GM12878 (cell line): ENCODE results near the gene FOXF1. TPM values are rescaled to one million over a fixed set of nuclear protein-coding genes. Genes with fewer than 3 reads are reported as not detected.

Experiments used
- ATAC-seq: fragments of 200-7000 bp; cut with Tn5 transposase; 3 replicates; pipeline ENCODE4 v1.9.1; 2020; ENCODE audit warnings: mild to moderate bottlenecking, moderate library complexity
- BruUV-seq: library from RNA; stranded (reverse); fragments of 400-500 nt; replicated peaks from 2 replicates; lab custom pipeline; 2021; lab: Mats Ljungman, UMichigan
- CTCF ChIA-PET: fragments of 300-600 bp; sonication (Branson Sonifier 250); formaldehyde crosslinking; extraction: SDS; loops from one replicate; lab custom pipeline; 2021; ENCODE audit warnings: inconsistent platforms; lab: Yijun Ruan, JAX
- POLR2A ChIA-PET: fragments of 350-600 bp; formaldehyde crosslinking; extraction: SDS; loops from one replicate; lab custom pipeline; 2021; ENCODE audit warnings: inconsistent platforms; lab: Charles Lee
- RAD21 ChIA-PET: fragments of 300-600 bp; sonication (Branson Sonifier 250); formaldehyde crosslinking; loops from one replicate; lab custom pipeline; 2023; ENCODE audit warnings: antibody characterized with exemption; ENCODE audit not compliant: unreplicated experiment; lab: Charles Lee
- SMC1A ChIA-PET: fragments of 300-600 bp; sonication (Branson Sonifier 250); formaldehyde crosslinking; loops from one replicate; lab custom pipeline; 2023; ENCODE audit not compliant: unreplicated experiment, uncharacterized antibody; lab: Charles Lee
- DNase-seq: peaks from one replicate; pipeline ENCODE4 v3.0.0-alpha.2; 2011; ENCODE audit warnings: low read depth, low spot score
- FAIRE-seq: peaks from 3 replicates; lab custom pipeline; 2011; peaks lifted over from hg19 to GRCh38; lab: Jason Lieb, UNC
- H2AFZ ChIP-seq: 2 replicates; pipeline ENCODE4 v1.6.0; 2011; ENCODE audit warnings: low read depth, low read length, control low read depth; ENCODE audit not compliant: control insufficient read depth
- H3K27ac ChIP-seq: 2 replicates; pipeline ENCODE4 v1.5.1; 2011; ENCODE audit warnings: control low read depth; ENCODE audit not compliant: control insufficient read depth, insufficient read depth
- H3K27me3 ChIP-seq, 2 experiments: replicated peaks in 1 of 2; 2 replicates each; pipeline versions ENCODE4 v1.6.0 to v1.6.1; 2011; ENCODE audit warnings: low read length in 1 of 2; ENCODE audit not compliant: control insufficient read depth in 2 of 2, insufficient read depth in 2 of 2
- H3K36me3 ChIP-seq, 2 experiments: 2 replicates each; pipeline ENCODE4 v1.5.1; 2011; ENCODE audit warnings: low read length in 1 of 2; ENCODE audit not compliant: control insufficient read depth in 2 of 2, insufficient read depth in 2 of 2
- H3K4me1 ChIP-seq: 2 replicates; pipeline ENCODE4 v1.6.1; 2011; ENCODE audit warnings: mild to moderate bottlenecking, low read length, moderate library complexity, mixed read lengths; ENCODE audit not compliant: control insufficient read depth, insufficient read depth
- H3K4me2 ChIP-seq: 2 replicates; pipeline ENCODE4 v1.6.0; 2011; ENCODE audit warnings: control low read depth; ENCODE audit not compliant: control insufficient read depth, insufficient read depth
- H3K4me3 ChIP-seq: fragments of 200-600 bp; sonication (generic); 2 replicates; pipeline ENCODE4 v1.5.1; 2016
- H3K79me2 ChIP-seq: 2 replicates; pipeline ENCODE4 v1.6.0; 2011; ENCODE audit warnings: low read length; ENCODE audit not compliant: control insufficient read depth, insufficient read depth
- H3K9ac ChIP-seq: 2 replicates; pipeline ENCODE4 v1.8.0; 2011; ENCODE audit warnings: low read length, control low read depth, mixed read lengths; ENCODE audit not compliant: control insufficient read depth, insufficient read depth
- H3K9me3 ChIP-seq: replicated peaks from 3 replicates; pipeline ENCODE4 v1.5.1; 2011; ENCODE audit warnings: mild to moderate bottlenecking, low read length; ENCODE audit not compliant: control insufficient read depth, insufficient read depth
- H4K20me1 ChIP-seq: 2 replicates; pipeline ENCODE4 v1.6.0; 2011; ENCODE audit not compliant: control insufficient read depth, insufficient read depth
- BACH1 ChIP-seq: fragments of 450-650 bp; IDR thresholded peaks from 2 replicates; pipeline ENCODE4 v1.6.1; 2017; ENCODE audit warnings: mild to moderate bottlenecking, borderline replicate concordance
- JUNB ChIP-seq: IDR thresholded peaks from 2 replicates; pipeline ENCODE4 v1.6.1; 2016; ENCODE audit warnings: antibody characterized with exemption, mild to moderate bottlenecking
- MXI1 ChIP-seq: fragments of 150-350 bp; IDR thresholded peaks from 2 replicates; pipeline ENCODE4 v1.6.1; 2011; ENCODE audit warnings: low read depth, mild to moderate bottlenecking, inconsistent platforms, low read length, improper control_type of control experiment
- NFYA ChIP-seq: IDR thresholded peaks from 2 replicates; pipeline ENCODE4 v1.6.1; 2011; ENCODE audit warnings: low read depth, mild to moderate bottlenecking, low read length, improper control_type of control experiment, borderline replicate concordance
- RAD21 ChIP-seq: IDR thresholded peaks from 2 replicates; pipeline ENCODE4 v1.6.1; 2011; ENCODE audit warnings: mild to moderate bottlenecking, low read depth, low read length, moderate library complexity; ENCODE audit not compliant: insufficient read depth
- ZSCAN29 ChIP-seq: fragments of 450-650 bp; IDR thresholded peaks from 2 replicates; pipeline ENCODE4 v1.6.1; 2017; ENCODE audit warnings: mild to moderate bottlenecking, moderate library complexity
- WGBS: methylation state at CpG from one replicate; pipeline ENCODE4 v1.1.6; 2016; ENCODE audit warnings: low lambda C conversion rate; ENCODE audit not compliant: insufficient replicate concordance, insufficient coverage; ENCODE audit errors: missing lambda C conversion rate; 5-methylcytosine and 5-hydroxymethylcytosine counted together
- in situ Hi-C: fragments of 300-500 bp; cut with MboI; formaldehyde crosslinking; loops from 9 replicates; pipeline ENCODE4 v1.14.3; 2018; ENCODE audit warnings: mixed read lengths
- intact Hi-C: fragments of 100-400 bp; cut with micrococcal nuclease; formaldehyde crosslinking; loops from one replicate; pipeline ENCODE4 v1.14.2; 2022; ENCODE audit not compliant: unreplicated experiment
- polyA plus RNA-seq, 11 experiments: library from polyadenylated mRNA; depleted of rRNA in 4 of 11; unstranded in 6 of 11; stranded (reverse) in 5 of 11; fragments of >200 nt; fragmentation: Nextera tagmentation in 4 of 11; fragmentation: Illumina TruSeq in 1 of 11; extraction: Ambion mirVana in 4 of 11; extraction: Trizol in 1 of 11; gene quantifications; 1 replicate in 1 of 11; 2 replicates in 10 of 11; pipeline versions ENCODE4 v1.2.1 to v1.2.3, GENCODE V29; 2011 to 2016; ENCODE audit warnings: inconsistent platforms in 2 of 11, missing spikeins in 2 of 11, low read depth in 1 of 11
- total RNA-seq, 4 experiments: library from RNA; depleted of rRNA in 3 of 4; stranded (reverse); fragments of >200 nt in 3 of 4; fragmentation: Illumina TruSeq in 1 of 4; extraction: Trizol in 1 of 4; gene quantifications; 2 replicates each; pipeline versions ENCODE4 v1.2.1 to v1.2.3, GENCODE V29; 2013 to 2021

Gene FOXF1
- total and polyA plus RNA-seq, 10 of the 15 experiments (the other 5 are each of a cell fraction or from before 2014, with no cell fraction given): 0.01 TPM; not detected in 9

DNA sequence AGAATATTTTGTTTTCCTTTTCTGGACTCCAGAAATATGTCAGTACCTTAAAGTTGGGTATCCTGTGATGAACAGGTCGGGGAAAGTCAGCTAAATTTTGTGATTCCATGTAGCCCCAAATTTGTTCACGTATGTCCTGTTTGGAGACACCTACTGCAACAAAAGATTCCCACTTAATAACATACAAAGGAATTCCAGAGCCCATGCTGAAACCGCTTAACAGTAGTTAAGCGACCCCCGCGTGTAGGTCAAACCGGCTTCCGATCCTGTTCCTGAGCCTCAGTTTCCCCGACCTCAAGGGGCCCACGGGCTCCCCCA, 44.2 kb downstream of the FOXF1 start:
- Histone ChIP-seq H3K4me2 (peak overlapping the region; percentile 70), H3K27me3 (no peaks in the 10 kb centered on the region), H3K9me3 (no peaks in the 10 kb centered on the region; the same call in 2 of the 3 replicates), H3K27ac (peak overlapping the region; percentile 81), H3K36me3 (peaks cover 0 to 8% of the 10 kb centered on the region in 2 experiments; a peak in 2 of 4 replicates), H2AFZ (peak overlapping the region; percentile 68), H4K20me1 (no peaks in the 10 kb centered on the region), H3K4me3 (peak overlapping the region; percentile 92), H3K4me1 (no peaks in the 10 kb centered on the region; the same call in 1 of the 2 replicates), H3K79me2 (peaks cover 10% of the 10 kb centered on the region), H3K9ac (peak overlapping the region; percentile 93)
- FAIRE-seq (no peak), DNase-seq (no peak), ATAC-seq (peak; percentile 9)
- intact Hi-C loops: no loop called here
- under 1% methylated on average over 10 of the region's 10 CpGs for WGBS
- TF ChIP-seq RAD21 (no peak), JUNB (no peak), ZSCAN29 (no peak), NFYA (no peak), MXI1 (peak; percentile 25; the same call in 1 of the 2 replicates), BACH1 (no peak)
- ChIA-PET RAD21 (no interaction called here), CTCF (interaction anchor here (1.2 to 1.5 kb wide), 2 partner anchors 11 to 508 kb away, joined by 3 read pairs; no protein-coding TSS in a partner anchor), SMC1A (interaction anchor here (0.6 to 0.8 kb wide), 2 partner anchors 10 to 674 kb away, joined by 3 read pairs; no protein-coding TSS in a partner anchor), POLR2A (no interaction called here)
- in situ Hi-C loops: loop anchor here (10.0 kb wide), 1 partner anchor 840 kb away; the partner anchor contains the start of gene MAP1LC3B
- BruUV-seq: TSS peak; percentile 78
